ENCODE results near the gene ELFN2.

DNA sequence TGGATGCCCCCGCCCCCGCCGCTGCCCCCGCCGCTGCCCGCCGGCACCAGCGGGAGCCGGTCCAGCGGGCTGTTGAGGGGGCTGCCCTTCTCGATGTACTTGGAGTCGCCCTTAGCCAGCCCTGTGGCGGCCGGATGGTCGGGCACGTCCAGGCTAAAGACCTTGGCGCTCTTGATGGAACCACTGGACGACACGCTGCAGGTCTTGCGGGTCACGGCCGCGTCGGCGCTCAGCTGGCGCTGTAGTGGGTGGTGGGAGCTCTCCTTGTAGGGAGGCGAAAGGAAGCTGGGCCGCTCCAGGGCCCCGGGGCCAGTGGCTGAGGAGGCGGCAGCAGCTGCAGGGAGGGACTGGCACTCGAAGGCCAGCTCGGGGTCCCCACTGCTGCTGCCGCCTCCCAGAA lies 53.8 kb downstream of the ELFN2 start:
- TF ChIP-seq, protein P1, sequence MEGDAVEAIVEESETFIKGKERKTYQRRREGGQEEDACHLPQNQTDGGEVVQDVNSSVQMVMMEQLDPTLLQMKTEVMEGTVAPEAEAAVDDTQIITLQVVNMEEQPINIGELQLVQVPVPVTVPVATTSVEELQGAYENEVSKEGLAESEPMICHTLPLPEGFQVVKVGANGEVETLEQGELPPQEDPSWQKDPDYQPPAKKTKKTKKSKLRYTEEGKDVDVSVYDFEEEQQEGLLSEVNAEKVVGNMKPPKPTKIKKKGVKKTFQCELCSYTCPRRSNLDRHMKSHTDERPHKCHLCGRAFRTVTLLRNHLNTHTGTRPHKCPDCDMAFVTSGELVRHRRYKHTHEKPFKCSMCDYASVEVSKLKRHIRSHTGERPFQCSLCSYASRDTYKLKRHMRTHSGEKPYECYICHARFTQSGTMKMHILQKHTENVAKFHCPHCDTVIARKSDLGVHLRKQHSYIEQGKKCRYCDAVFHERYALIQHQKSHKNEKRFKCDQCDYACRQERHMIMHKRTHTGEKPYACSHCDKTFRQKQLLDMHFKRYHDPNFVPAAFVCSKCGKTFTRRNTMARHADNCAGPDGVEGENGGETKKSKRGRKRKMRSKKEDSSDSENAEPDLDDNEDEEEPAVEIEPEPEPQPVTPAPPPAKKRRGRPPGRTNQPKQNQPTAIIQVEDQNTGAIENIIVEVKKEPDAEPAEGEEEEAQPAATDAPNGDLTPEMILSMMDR (IDR thresholded peaks at IDR 0.05) = no peak
- TF ChIP-seq POLR2AphosphoS5 (IDR thresholded peaks at IDR 0.05) = no peak

All from prostate gland (tissue), 2 donors.